Activated CD4-positive, CD25-positive, alpha-beta regulatory T cell treated with anti-CD3 and anti-CD28 coated beads, Interleukin-2, amount 50 U/mL, for 16 hours (primary cell): ENCODE measurements around the gene AK1.

ENCODE experiments used
- DNase-seq: peaks from one replicate; pipeline ENCODE4 v3.0.0-alpha.2; 2020; ENCODE audit warnings: low read depth, low spot score

AK1 gene

GRCh38 chr9:127909839-127910273 lies 32.4 kb upstream of the AK1 start:
- no peak for DNase-seq

DNA sequence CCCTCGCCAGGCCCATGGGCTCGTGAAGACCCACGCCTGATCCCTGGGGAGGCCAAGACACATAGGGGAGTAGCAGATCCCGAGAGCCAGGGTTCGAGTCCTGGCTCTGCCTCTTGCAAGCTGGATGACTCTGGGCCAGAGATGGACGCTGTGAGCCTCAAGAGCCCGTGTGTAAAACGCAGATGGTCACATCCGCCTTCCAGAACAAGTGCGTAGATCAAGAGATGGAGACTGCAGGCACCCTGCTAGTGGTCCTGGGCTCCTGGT lies 31.1 kb upstream of the AK1 start:
- DNase-seq = no peak

DNA sequence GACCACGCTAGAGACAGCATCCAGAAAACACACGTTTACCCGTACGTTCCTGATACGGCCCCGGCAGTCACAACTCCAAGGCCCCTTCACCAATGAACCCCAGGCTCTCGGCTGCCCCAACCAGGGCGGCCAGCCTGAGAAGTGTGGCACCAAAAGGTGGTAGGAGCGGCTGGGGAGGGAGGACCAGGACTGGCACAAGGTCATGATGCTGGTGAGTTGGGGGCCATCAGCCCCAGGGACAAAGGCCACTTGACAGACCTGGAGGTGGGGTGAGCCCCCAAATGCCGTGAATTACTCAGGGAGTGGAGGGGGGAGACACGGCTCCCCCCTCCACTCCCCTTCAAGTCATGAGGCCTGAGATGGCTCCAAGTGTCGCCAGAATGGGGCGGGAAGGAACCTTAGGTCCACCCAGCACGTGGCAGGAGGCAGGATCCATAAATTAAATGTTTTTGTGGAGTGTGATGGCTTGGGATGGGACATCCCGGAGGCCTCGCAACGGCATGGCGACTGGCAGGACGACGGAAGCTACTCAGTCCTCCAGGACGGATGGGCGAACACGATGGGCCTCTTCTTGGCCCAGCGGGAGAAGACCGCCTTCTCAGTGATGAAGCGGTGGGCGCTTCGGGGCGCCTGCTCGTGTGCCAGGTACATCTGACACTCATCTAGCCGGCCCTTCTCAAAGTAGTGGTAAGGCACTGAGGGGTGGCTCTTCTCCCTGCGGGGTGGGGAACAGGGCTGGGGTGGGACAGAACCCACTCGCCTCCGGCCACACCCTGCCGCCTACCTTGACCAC lies 30.6 kb upstream of the AK1 start:
- DNase-seq = no peak

- DNase-seq = peak; percentile 33
These were observed 28.3 kb upstream of the AK1 start for GRCh38 chr9:127905788-127906191.

GRCh38 chr9:127905004-127905728 lies 27.7 kb upstream of the AK1 start:
- peak; percentile 18 for DNase-seq

- no peak for DNase-seq
These were observed 27.1 kb upstream of the AK1 start for GRCh38 chr9:127904561-127905003.

DNA sequence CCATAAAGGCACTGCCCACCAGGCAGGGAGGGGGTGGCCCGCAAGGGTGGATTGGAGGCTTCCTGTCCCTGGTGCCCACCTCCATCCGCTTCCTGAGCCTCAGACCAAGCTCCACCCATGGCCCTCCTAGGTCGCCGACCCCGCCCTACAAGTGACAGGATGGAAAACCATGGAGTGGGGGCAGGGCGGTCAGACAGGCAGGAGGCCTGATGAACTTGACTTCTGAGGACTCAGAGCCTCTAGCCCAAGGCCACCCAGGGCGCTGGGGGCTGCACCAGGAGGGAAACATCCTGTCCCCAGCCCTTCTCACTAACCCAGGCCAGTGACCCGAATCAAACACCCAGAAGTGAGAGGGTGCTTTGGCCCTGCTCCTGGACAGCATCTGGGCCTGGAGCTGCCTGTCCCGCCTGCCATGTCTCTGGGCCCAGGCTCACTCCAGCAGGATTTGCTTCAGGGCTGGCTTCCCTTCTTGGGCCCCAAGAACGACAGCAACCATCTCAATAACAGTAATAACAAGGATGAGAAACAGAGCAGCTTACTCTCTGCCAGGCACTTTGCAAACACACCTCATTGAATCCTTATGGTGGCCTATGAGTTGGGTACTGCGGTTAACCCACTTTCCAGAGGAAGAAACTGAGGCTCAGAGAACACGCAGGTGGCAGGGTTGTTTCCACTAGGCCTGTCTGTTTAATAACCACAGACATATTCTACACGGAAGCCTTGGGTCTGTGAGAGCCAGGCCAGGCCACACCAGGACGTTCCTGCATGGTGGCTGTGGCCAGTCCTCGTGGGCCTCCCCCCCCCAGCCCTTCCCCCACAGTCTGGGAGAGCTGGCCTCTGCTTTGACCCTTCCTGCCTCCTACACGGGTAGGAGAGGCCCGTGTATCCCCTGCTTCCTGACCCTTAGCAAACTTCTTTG lies 26.3 kb upstream of the AK1 start:
- DNase-seq = peak; percentile 31

DNA sequence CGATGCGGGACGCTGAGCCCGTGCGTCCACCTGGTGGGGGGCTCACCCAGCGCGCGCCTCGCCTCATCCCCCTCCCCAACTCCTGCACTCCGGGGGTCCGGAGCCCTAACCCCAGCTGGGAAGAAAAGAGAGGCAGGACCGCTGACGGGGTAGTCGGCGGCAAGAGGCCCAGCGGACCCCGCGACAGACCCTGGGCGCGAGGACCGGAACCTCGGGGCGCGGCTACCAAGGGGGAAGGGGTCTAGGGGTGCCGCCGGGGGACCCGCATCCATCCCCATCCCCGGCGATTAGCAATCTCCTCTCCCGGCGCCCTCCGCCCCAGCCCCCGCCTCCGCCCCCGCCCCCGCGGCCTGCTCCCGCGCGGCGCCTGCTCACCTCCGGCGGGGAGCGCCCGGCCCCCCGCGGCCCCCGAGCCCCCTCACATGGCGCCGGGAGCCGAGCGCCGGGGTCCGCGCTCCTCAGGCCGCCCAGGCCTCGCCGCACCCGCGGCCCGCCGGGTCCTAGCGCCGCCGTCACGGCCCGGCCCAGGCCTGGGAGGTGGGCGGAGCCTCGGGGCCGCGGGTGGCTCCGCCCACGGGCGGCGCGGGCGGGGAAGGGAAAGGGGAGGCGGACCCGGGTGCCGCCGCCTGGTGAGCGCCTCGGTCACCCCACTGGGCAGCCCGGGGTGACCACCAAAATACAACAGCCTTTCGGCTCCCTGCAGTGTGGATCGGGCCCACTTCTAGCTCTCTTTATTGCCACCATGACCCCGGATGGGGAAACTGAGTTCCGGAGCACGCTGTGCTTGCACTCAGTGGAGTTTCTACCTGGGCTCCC lies 21.9 kb upstream of the AK1 start, which contains the start of gene ST6GALNAC6:
Gene ST6GALNAC6, minus strand, starts transcription at position 476 of the 816 bp plus-strand sequence. CDS start 1,622 bp downstream, outside the sequence.
- peak; percentile 44 for DNase-seq

DNA sequence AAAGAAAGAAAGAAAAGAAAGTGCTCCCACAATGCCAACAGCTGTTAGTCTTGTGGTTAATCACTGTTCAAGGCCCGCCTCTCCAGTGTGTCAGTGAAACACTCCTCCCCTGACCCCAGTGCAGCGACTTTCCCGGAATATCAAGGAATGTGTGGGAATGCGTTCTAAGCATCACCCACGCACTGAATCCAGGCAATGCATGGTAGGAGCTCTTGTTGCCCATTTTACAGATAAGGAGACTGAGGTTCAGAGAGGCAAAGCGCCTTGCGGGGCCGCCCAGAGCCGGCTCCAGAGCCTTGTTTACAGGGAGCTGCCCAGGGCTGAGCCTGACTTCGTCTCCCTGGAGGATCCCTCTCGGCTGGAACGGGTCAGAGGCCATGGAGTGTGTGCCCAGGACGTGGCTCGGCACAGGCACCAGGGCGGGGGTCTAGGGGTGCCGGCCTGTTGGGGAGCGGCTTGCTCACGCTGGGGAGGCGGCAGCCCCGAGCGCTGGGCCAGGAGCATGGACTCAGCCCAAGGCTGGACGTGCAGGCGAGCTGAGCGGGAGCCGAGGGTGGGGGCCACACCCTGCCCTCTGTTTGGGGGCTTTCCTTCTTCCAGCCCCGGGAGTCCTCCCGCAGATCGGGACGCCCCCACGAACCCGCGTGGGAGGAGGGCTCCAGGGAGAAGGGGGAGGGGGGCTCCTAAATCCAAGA lies 21.1 kb upstream of the AK1 start:
- DNase-seq = no peak

DNA sequence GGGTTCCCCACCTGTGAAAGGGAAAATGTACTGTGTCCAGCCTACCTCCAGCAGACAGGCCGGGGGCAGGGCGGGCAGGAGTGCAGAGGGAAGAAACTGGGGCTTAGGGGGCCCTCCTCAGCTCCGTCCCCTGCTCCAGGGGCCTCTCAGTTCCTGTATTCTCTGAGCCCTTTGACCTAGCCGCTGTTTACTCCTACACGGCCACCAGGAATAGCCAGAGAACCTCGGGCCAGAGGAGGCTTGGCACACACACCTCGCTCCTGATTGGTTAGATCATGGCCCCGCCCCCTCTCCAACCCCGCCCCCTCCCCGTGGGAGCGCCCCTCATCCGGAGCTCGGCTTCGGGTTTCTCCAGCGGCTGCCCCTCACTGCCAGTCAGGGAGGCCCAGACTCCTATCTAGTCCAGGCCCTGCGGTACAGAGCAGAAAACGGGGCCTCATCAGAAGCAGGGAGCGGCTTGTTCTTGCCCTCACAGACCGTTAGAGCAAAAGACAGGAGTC lies 19.8 kb upstream of the AK1 start:
- DNase-seq = no peak

DNA sequence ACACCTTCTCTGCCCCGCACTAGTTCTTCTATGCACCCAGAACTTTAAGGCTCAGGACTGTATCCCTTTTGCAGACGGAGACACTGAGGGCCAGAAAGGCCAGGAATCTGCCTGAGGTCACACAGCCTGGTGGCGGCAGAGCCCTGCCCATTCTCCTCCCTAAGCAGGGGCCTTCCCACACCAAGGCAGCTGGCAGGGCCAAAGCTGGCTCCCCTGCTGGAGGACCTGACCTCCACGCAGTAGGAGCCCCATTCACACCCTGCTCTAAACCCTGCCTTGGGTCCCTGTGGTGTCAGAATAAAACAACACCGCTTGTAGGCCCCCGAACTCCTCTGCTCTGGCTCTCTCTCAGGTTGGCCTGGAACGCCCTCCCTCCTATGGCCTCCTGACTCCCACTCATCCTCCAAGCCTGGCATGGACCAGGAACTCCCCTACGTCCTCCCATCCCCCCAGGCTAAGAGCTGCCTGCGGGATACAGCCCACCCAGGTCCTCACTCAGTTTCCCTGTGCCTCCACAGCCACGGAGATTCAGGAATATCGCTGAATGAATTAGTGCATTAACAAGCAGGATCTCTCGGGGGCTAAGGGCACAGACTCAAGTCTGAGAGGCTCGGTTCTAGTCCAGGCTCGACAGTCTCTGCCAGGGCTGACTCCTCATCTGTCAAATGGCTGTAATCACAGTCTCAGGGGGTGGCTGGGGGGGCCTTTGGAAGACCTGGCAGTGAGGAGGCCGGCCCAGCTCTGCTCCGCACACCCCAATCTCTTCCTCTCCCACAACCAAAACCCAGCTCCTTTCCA lies 19.1 kb upstream of the AK1 start:
- DNase-seq = no peak

GRCh38 chr9:127895811-127896210 lies 18.3 kb upstream of the AK1 start:
- DNase-seq = no peak

GRCh38 chr9:127893392-127893791 lies 15.9 kb upstream of the AK1 start:
- DNase-seq = no peak

GRCh38 chr9:127892831-127893230 lies 15.4 kb upstream of the AK1 start:
- no peak for DNase-seq

GRCh38 chr9:127890053-127890452 lies 12.6 kb upstream of the AK1 start:
- no peak for DNase-seq

DNA sequence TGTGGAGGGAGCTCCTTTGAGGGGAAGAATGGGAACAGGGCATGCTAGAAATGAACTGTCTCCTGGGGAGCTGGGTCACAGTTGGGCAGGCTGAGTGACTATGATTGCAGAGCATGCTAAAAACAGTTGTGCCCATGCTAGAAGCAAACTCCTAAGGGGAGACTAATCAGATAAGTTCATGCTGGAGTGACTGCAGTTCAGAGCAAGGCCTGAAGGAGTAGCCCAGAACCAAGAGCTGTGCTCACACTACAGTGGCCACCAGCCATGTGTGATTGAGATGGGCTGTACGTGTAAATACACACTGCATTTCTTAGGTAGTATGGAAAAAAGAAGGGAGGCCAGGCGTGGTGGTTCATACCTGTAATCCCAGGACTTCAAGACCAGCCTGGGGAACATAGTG lies 10.3 kb upstream of the AK1 start:
- DNase-seq = no peak

DNA sequence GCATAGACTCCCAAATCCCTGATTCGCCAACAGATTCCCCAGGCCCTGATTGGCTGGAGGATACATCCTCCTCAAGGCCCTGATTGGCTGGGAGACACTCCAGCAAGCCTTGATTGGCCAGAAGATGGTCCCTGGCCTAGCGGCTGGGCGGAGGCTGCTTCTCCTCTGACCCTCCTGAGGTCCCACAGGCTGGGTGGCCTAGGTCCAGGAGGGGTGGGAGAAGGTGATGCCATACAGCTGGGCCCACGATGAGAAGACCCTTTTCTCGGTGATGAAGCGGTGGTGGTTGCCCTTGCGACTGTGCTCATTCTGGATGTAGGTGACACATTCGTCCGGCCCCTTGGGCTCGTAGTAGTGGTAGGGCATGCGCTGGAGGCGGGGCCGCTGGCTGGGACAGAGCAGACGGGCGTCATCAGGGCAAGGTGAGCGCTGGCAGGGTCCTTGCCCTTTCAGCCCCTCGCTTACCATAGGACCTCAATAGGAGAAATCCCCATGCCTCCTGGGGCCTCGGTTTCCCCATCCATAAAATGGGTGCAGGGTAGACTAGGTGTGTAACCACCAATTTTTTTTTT lies 9.0 kb upstream of the AK1 start:
- no peak for DNase-seq

DNA sequence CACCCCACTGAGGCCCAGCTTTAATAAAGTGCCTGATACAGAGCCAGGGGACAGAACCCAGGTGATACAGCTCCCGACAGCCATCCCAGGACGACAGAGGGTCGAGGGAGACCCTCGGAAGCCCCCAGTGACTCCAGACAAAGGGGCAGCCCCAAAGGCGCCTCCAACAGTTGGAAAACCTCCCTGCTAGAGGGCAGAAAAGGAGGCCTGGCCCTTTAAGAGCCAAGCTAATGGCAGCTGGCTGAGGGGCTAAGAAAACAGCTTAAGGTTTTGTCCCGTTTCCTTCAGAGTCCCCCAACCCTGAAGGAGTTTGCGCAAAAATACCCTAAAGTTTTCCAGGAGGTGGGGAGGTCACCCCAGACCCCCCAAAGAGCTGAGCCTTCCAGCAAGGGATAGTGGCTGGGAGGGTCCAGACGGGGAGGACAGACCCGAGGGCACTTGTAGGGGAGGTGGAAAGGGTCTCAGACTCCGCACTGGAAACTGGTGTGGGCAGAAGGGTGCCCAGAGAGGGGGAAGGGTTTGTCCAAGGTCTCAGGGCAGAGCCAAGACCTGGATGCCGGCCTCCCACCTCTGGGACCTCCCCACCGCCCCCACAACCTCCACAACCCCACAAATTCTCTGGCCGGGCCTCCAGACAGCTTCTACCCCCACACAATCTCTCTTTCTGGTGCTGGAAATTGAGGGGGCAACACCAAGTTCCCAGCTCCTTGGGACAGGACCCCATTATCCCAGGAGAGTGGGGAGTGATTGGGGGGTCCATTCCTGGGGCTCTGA lies 8.2 kb upstream of the AK1 start:
- DNase-seq = no peak
